ENCODE measurements around the gene SPINK6.

SPINK6 gene

DNA sequence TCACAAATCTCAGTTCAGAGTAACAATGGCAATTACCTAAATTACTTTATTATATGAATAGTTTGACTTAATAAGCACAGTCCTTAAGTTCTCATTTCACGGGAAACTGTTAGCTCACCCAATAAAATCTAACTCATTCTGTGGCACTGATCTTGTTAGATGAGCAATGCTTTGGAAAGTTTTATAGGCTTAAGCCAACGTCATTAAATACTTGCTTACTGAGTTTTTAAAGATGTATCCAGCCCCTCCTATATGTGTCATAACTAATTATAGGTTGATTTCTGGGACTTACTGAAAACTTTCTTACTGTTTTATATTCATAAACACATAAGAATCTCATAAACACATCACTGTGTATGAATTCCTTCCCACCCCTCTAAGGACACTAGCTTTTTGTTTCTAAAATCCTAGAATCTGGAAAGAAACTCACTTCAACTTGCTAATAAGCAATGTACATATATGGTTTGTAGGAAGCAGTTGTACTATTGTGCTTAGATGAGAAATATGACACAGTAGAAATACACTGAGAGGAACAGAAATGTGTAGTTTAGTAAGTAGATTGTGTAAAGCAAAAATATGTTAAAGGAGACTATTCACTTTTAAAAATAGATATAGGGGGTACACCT, 21.4 kb downstream of the SPINK6 start:
- DNase-seq, result no peak

DNA sequence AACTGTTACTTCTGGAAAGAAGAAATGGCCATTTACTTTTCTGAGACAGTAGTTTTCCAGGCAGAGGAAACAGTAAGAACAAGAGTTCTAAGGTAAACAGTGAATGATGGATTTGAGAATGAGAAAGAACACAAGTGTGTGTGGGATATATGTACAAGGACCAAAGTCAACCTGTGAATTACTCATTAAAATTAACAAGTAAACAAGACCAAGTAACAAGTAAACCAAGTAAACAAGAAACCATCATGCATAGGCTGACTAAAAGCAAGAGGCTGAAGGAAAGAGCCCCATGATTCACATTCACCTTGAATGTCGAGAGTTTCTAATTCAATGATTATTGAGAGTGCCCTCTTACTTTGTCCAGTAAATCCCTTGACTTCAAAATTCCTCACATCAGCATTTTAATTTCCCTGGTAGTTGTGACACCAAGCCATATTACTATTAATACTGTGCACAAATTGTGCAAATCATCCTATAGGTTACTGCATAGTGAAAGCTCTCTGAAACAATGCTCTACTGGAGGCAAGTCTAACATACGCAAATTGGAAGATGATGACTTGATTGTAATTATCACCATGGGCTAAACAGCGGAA, 25.6 kb downstream of the SPINK6 start:
- DNase-seq, result no peak

DNA sequence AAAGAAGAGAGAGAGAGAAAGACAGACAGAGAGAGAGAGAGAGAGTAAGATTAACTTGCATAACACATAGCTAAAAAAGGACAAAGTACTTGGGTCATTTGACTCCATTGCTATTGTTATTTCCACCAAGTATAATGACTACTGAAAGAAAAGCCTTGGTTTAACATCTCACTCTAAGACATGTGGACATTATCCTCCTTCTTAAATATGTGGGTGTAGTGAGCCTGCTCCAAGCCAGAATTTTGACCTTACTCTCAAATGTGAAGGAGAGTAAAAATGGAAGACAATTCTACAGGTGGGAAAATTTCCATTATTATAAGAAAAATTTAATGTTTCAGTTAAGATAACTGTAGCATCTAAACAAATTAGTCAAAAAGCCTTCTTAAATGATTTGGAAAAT, 27.0 kb downstream of the SPINK6 start:
- DNase-seq, result no peak

DNA sequence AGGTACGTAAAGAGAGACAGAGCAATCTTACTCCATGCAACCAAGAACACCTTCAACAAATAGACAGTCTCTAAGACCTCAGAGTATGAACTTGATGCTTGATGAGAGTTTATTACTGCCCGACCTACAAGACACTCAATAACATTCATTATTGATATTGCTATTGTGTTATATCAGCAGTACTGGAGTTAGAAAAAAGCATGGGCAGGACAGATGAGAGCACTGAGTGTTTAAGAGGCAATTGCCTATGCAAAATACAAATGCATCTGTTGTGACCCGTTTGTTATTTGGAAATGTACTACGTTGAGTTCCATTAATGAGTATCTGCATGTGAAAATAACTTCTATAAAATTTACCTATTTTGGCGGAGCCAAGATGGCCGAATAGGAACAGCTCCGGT, 27.4 kb downstream of the SPINK6 start:
- no peak for DNase-seq

DNA sequence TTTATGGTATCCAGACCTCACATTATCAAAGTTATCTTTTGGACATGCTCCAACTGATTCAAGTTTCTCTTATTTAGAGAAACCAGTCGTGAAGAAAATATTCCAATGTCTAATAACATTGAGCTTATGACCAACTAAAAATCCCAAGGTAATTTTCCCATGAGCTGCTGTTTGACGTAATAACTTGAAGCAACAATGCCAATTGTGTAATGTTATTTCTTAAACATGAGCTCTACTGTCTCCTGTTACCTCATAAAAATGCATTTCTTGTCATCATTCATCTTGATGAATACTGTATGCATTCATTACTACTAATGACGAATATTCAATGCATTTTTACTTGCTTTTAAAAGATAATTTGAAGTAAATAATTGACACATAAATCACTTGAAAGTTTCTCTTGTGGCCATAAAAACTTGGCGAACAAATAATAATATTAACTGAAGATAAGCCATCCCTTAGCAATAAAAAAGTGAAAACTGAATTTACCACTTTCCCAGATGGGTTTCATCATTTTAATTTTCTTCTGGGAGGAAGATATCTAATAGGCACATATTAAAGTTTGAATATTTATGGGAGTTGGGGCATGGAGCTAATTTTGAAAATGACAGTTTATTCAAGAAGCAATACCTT, 35.1 kb downstream of the SPINK6 start:
- no peak for DNase-seq

- no peak for DNase-seq
Observed at GRCh38 chr5:148238418-148238794, 35.6 kb downstream of the SPINK6 start, which contains the start of gene MARCOL. MARCOL (plus strand) TSS chr5:148238525; CDS start chr5:148238598, 73 bp downstream.

DNA sequence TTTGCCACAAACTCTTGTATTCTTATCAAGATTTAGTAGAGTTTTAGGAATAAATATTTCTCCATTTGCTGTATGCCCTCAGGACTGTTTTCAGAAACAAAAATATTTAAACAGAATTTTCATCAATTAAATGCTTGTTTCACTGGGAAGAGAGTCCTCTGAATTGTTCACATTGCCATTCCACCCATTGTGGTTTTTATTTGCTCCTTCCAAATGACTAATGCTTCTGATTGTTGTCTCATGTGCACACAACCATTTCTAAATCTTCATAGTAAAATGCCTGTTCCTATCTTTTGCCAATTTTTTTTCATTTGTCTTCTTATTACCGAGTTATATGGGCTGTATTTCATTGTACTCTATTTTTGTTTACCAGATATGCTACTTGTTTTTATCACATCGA, 46.1 kb downstream of the SPINK6 start:
- DNase-seq, result no peak

DNA sequence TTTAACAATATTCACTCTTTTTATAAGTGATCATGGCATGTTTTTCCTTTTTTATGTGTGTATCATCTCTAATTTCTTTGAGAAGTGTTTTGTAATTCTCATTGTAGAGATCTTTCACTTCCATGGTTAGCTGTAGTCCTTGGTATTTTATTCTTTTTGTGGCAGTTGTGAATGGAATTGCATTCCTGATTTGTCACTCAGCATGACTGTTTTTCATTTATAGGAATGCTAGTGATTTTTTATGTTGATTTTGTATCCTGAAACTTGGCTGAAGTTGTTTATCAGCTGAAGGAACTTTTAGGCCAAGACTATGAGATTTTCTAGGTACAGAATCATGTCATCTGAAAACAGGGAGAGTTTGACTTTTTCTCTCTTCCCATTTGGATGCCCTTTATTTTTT, 52.6 kb downstream of the SPINK6 start:
- no peak for DNase-seq

- DNase-seq, result no peak
Observed at GRCh38 chr5:148259288-148259687, 56.4 kb downstream of the SPINK6 start.

DNA sequence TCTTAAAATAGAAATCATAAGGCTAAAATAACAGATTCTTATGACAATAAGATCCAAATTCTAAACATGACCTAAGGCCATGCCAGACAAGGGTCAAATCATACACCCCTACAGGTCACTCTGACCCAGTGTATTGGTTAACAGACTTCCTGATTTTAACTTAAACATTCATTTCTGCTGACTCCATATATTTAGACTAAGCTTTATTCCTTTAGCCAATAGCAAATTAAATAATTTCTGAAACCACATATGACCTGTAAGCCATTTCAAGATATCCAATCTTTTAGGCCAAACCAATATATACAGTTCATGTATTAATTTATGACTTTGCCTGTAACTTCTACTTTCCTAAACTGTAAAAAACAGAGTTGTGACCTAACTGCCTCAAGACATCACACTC, 58.4 kb downstream of the SPINK6 start:
- no peak for DNase-seq
